HG02943 (cell line): ENCODE measurements around the gene GPR137.

ENCODE experiments used
- ATAC-seq: cut with Tn5 transposase; IDR thresholded peaks from one replicate; pipeline ENCODE4 v1.9.1; 2021; ENCODE audit warnings: mild to moderate bottlenecking, low read depth, moderate library complexity; ENCODE audit not compliant: unreplicated experiment

The GPR137 gene

DNA sequence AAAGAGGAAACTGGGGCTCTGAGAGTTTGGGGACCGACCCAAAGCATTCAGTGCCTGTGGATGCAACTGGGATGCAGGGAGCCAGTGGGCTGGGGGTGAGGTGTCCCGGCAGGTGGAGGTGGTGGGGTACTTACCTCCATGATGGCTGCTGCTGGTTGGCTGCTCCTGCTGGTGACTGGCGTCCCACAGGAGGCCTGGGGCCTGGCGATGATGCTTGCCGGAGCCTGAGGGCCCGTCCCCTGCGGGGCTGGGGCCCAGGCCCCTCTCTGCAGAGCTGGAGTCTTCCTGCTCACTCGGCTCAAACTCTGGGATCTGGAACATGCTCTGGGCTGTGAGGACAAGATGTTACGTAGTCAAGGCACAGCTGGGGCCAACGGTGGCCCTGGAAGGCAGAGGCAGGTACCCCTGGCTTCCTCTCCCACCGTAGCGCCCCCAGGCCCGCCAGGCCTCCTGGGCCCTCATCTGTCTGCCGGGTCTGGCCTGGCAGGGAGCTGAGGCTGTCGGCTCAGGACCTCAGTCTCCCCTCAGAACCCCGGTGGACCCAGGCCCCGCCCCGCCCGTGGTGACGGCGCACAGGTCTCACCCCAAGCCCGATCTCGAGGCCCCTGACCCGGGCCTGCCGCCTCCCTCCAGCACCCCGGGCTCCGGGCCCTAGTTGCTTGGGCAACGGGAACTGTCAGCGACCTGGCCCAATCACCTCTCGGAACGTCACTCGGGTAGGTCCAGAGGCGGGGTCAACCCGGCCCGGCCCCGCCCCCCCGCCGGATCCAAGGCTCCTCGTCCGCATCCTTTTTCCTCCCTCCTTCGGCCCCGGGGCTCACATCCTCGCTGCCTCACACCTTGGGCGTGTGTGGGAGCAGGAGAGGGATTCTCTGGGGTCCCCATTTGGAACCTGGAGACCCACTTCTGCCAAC is 1.3 kb upstream of the GPR137 start, which contains the start of gene BAD:
Gene BAD (minus strand): TSS at position 618 of the 914 bp plus-strand sequence. CDS start 297 bp downstream, at position 321.
- ATAC-seq: peak; percentile 64

DNA sequence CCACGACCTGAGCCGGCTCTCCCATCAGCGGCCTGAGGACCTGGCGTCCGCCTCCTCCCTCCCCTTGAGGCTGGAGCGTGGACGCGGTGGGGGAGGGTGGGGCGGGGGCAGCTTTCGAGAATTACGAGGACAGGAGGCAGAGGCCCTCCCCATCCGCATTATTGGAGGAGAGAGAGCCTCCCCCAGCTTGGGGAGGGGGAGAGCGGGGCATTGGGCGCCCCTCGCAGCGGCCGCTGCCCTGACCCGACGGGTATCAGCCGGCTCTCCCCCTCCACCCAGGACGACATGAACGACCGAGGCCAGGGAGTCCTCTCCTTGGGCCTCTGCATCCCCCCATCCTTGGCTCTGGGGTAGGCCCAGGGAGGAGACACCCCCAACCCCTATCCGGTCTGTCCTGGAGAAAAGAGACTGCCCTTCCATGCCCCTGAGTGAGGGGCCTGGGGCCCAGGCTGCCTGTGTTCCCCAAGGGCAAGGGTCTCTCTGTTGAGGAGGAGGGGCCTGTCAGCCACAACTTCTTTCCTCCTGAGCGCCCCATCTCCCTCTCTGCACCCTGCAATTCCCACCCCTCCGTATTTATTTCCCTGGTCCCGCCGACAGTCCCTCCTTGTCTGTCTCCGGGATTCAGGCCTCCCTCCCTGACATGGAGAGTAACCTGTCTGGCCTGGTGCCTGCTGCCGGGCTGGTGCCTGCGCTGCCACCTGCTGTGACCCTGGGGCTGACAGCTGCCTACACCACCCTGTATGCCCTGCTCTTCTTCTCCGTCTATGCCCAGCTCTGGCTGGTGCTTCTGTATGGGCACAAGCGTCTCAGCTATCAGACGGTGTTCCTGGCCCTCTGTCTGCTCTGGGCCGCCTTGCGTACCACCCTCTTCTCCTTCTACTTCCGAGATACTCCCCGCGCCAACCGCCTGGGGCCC is 495 bp downstream of the GPR137 start:
- ATAC-seq: no peak

DNA sequence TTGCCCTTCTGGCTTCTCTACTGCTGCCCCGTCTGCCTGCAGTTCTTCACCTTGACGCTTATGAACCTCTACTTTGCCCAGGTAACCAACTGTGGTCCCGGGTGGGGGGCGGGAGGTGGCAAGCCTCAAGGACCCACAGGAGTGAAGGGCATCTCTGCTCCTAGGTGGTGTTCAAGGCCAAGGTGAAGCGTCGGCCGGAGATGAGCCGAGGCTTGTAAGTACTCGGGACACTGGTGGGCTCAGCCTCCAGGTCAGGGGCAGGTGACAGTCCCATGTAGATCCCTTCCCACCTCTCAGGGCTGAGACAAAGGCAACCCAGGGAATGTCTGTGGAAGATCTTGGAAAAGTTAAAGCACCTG is 1.1 kb downstream of the GPR137 start:
- ATAC-seq: no peak

- no peak for ATAC-seq
Observed at GRCh38 chr11:64287676-64288352, 2.2 kb downstream of the GPR137 start.

DNA sequence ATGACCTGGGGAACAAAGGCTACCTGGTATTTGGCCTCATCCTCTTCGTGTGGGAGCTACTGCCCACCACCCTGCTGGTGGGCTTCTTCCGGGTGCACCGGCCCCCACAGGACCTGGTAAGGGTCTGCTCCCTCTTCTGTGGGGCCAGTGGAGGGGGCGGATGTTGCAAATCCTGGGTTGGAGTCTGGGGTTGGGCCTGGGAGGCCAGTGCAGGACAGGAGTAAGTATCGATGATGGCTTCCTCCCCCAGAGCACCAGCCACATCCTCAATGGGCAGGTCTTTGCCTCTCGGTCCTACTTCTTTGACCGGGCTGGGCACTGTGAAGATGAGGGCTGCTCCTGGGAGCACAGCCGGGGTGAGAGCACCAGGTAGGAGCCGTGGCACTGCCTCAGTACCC is 2.7 kb downstream of the GPR137 start:
- ATAC-seq: no peak

DNA sequence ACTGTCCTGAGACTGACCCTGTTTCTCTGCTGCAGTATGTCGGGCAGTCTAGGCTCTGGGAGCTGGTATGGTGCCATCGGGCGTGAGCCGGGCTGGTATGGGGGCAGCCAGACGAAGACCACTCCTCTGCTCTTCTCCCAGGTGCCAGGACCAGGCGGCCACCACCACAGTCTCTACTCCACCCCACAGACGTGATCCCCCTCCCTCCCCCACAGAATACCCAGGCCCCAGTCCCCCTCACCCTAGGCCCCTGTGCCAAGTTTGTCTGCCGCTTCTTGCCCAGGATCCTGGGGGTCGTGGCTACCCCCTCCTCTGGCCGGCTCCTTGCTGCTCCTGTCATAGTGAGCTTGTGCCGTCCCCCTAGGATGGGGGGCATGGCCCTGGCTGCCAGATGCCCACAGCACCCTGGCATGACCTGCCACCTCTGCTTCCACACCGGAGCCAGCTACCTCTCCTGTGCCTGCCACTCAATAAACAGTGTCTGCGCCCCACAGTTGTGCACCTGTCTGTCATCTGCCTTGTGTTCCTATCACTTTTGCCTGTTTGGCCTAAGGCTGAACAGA is 3.4 kb downstream of the GPR137 start:
- no peak for ATAC-seq

DNA sequence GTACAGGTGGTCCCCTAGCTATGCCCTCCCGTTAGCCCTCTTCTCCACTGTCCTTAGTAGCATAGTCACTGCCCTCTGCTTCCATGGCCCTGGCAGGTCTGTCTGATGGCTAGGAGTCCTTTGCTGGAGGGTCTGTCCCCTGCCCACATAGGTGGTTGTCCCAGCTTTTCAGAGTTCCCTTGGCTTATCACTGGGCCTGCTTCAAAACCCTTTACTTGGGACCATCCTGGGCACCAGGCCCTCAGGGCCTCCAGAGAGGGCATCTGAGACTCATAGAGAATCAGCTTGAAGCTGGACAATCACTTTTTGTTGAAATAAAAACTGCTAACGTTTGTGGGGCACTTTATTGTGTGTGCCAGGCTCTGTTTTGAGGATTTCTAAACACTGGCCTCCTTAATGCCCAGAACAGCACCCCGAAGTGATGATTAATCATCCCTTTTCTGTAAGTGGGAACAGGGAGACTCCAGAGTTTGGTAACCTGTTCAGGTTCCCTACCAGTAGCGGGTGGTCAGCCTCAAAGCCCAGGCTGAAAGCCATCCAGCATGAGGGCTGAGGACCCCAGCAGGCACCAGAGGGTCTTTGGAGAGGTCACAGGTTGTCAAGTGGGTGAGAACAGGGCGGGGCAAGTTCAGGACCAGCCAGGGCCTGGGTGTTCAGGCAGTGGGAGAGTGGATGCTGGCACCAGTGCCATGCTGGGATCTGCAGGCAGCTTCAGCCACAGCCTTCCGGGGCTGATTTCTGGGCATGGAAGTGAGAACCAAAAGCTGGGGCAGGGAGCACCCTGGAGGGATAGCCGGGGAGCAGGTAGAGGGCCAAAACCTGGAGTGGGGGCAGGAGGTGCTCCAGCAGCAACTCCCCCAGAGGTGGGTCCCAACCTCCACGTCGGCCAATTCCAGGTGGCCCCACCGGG is 5.0 kb downstream of the GPR137 start:
- no peak for ATAC-seq

GRCh38 chr11:64291262-64291751 is 5.7 kb downstream of the GPR137 start, which contains the start of gene KCNK4:
TSS of gene KCNK4 (plus strand) at chr11:64291302. CDS start at chr11:64293019, 1,717 bp downstream.
- no peak for ATAC-seq

DNA sequence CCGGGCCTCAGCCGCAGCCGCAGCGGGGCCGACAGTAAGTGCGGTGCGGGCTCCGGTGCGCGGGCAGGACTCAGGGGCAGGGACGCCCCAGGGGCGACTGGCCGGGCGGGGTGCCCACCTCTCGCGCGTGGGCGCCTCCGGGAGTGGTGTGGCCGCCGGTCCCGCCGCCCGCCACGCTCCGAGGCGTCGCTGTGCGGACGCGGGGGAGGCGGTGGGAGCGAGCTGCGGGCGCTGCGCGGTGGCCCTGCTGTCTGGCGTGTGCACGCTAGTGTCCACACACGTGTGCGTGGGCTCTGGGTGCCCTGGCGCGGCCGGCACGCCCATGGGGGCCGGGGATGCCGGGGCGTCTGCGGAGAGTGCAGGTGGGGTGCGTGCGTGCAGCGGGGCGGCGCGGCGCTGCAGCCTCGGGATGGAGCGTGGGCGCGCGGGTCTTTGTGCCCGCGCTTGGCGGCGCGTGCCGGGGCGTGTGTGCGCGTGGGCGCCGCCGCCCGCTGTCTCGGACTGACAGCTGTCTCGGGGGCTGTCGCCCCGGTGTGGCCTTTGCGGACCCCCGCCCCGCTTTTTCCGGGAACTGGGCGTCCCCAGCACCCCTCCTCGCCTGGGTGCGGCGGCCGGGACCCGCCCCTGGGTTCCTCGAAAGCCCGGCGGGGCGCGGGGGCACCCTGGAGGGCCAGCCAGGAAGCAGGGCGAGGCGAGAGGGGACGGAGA is 6.3 kb downstream of the GPR137 start:
- ATAC-seq: no peak

DNA sequence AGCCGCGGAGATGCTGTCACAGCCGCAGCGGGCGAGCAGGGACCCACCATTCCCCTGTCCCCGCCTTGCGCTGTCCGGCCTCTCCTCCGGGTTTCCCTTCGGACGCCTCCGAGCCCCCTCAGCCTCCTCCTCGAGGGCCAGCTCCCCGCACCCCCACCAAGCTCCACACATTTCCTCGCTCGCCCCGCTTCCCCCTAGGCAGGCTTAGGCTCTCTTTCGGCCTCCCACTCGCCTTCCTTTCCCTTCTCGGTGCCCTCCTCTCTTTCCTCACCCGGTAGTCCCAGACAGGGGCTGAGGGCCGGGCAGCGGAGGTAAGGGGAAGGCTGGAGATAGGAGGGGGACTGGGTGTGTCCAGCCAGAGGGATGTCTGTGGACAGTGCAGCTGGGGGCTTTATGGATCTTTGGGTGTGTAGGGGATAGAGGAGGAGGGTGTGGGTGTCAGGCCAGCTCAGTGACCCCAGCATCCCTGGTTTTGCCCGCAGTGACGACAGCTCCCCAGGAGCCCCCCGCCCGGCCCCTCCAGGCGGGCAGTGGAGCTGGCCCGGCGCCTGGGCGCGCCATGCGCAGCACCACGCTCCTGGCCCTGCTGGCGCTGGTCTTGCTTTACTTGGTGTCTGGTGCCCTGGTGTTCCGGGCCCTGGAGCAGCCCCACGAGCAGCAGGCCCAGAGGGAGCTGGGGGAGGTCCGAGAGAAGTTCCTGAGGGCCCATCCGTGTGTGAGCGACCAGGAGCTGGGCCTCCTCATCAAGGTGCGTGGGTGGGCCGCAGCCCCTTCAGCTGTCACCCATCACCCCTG is 7.0 kb downstream of the GPR137 start:
- ATAC-seq: no peak

- ATAC-seq: no peak
Observed at GRCh38 chr11:64294774-64295173, 9.1 kb downstream of the GPR137 start.

GRCh38 chr11:64295760-64296159 is 10.1 kb downstream of the GPR137 start:
- no peak for ATAC-seq

- ATAC-seq: no peak
Observed at GRCh38 chr11:64296236-64296635, 10.6 kb downstream of the GPR137 start.

GRCh38 chr11:64296830-64297698 is 11.4 kb downstream of the GPR137 start:
- no peak for ATAC-seq

- no peak for ATAC-seq
Observed at GRCh38 chr11:64297699-64298358, 12.2 kb downstream of the GPR137 start.
